ENCODE measurements around the gene RERE. TPM values are rescaled to one million over a fixed set of nuclear protein-coding genes. Genes with fewer than 3 reads are reported as not detected.
A peak's percentile ranks its signal among the peaks of the same experiment; 100 is the strongest.

RERE gene
- total RNA-seq, 1 donor from 2014 or later = 19.2 TPM

GRCh38 chr1:8348047-8348776, 469.2 kb downstream of the RERE start:
- H3K4me3 ChIP-seq (ENCODE audit: low read depth, low read length) = no peak overlapping the region
- TF ChIP-seq, protein P1, sequence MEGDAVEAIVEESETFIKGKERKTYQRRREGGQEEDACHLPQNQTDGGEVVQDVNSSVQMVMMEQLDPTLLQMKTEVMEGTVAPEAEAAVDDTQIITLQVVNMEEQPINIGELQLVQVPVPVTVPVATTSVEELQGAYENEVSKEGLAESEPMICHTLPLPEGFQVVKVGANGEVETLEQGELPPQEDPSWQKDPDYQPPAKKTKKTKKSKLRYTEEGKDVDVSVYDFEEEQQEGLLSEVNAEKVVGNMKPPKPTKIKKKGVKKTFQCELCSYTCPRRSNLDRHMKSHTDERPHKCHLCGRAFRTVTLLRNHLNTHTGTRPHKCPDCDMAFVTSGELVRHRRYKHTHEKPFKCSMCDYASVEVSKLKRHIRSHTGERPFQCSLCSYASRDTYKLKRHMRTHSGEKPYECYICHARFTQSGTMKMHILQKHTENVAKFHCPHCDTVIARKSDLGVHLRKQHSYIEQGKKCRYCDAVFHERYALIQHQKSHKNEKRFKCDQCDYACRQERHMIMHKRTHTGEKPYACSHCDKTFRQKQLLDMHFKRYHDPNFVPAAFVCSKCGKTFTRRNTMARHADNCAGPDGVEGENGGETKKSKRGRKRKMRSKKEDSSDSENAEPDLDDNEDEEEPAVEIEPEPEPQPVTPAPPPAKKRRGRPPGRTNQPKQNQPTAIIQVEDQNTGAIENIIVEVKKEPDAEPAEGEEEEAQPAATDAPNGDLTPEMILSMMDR (IDR thresholded peaks at IDR 0.05; ENCODE audit: insufficient read depth, low read length, severe bottlenecking) = no peak
- DNase-seq (ENCODE audit: low read depth) (peak; percentile 5), FAIRE-seq (peak; percentile 60)
- no peaks in the 10 kb centered on the region for H3K36me3 ChIP-seq (ENCODE audit: control insufficient read depth, insufficient read depth, low read length)
- no peaks in the 10 kb centered on the region for H3K27me3 ChIP-seq (ENCODE audit: control insufficient read depth, insufficient read depth, low read length)

DNA sequence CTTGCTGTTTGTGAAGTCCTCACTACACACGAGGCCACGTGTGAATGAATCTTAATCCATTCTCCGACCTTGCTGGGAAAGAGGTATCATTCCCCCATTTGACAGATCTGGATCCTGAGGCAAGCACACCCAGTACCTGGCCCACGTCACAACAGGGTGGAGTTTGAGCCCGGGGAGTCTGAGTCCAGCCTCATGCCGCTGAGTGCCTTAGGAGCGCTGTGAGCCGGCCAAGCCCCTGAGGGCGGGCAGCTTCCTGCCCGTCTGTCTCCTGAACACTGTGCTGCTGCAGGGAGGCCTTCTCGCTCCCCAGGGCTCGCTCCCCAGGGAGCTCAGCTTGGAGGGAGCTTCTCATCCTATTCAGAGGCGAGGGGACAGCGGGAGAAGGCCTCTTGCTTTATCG, 469.8 kb downstream of the RERE start:
- TF ChIP-seq, protein P1 (IDR thresholded peaks at IDR 0.05; ENCODE audit: insufficient read depth, low read length, severe bottlenecking) = no peak
- H3K27me3 ChIP-seq (ENCODE audit: control insufficient read depth, insufficient read depth, low read length) = no peaks in the 10 kb centered on the region
- FAIRE-seq = no peak
- peak; percentile 49 for DNase-seq (ENCODE audit: low read depth)
- no peak overlapping the region for H3K4me3 ChIP-seq (ENCODE audit: low read depth, low read length)
- H3K36me3 ChIP-seq (ENCODE audit: control insufficient read depth, insufficient read depth, low read length) = no peaks in the 10 kb centered on the region

DNA sequence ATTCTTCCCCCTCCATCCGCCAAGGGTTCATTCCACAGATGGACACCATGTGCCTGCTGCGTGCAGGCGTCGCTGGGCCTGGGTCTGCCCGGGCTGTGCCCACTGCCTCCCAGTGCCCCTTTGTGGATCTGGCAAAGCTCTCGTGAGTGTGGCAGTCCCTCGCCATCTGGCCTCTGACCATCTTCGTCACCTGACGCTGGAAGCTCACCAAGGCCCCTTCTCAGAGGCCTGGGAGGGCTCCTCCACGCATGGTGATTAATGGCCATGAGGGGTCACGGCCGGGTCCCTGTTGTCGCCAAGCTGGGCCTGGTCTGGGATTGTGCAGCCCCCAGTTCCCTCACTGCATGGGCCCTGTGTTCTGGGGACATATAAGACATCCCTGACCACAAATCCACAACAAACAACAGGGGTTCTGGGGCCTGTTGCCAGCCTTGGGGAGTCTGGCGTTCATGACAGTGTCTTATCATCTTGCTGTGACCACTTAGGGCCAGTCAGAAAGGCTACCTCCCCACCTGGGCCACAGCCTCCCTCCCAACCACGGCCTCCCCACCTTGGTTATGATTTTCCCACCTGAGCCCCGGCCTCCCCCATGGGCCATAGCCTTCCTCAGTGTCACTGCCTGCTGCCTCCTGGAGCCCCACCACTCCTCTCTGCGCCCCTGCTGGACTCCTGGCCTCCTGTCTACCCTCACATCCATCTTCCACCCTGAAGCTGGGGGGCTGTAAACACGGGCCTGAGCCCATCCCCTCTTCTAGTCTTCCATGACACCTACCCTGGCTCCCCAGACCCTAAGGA, 471.6 kb downstream of the RERE start:
- DNase-seq (ENCODE audit: low read depth) (no peak), FAIRE-seq (no peak)
- TF ChIP-seq, protein P1 (IDR thresholded peaks at IDR 0.05; ENCODE audit: insufficient read depth, low read length, severe bottlenecking) = no peak
- Histone ChIP-seq H3K4me3 (ENCODE audit: low read depth, low read length) (no peak overlapping the region), H3K36me3 (ENCODE audit: control insufficient read depth, insufficient read depth, low read length) (no peaks in the 10 kb centered on the region), H3K27me3 (ENCODE audit: control insufficient read depth, insufficient read depth, low read length) (no peaks in the 10 kb centered on the region)

GRCh38 chr1:8344893-8345507, 472.4 kb downstream of the RERE start:
- Histone ChIP-seq H3K4me3 (ENCODE audit: low read depth, low read length) (no peak overlapping the region), H3K27me3 (ENCODE audit: control insufficient read depth, insufficient read depth, low read length) (no peaks in the 10 kb centered on the region), H3K36me3 (ENCODE audit: control insufficient read depth, insufficient read depth, low read length) (no peaks in the 10 kb centered on the region)
- DNase-seq (ENCODE audit: low read depth) (no peak), FAIRE-seq (no peak)
- TF ChIP-seq, protein P1 (IDR thresholded peaks at IDR 0.05; ENCODE audit: insufficient read depth, low read length, severe bottlenecking) = no peak

- TF ChIP-seq, protein P1 (IDR thresholded peaks at IDR 0.05; ENCODE audit: insufficient read depth, low read length, severe bottlenecking) = no peak
- FAIRE-seq (no peak), DNase-seq (ENCODE audit: low read depth) (peak; percentile 86)
- no peaks in the 10 kb centered on the region for H3K27me3 ChIP-seq (ENCODE audit: control insufficient read depth, insufficient read depth, low read length)
- H3K36me3 ChIP-seq (ENCODE audit: control insufficient read depth, insufficient read depth, low read length) = no peaks in the 10 kb centered on the region
- no peak overlapping the region for H3K4me3 ChIP-seq (ENCODE audit: low read depth, low read length)
These were observed 473.9 kb downstream of the RERE start for GRCh38 chr1:8343464-8344001.

All from bronchial epithelial cell (primary cell).